ENCODE results near the gene SLC1A2.

- TF ChIP-seq CTCF (IDR thresholded peaks at IDR 0.05) (no peak), EP300 (IDR thresholded peaks at IDR 0.05) (no peak), POLR2A (IDR thresholded peaks at IDR 0.05) (no peak)
These were observed 46.7 kb upstream of the SLC1A2 start for GRCh38 chr11:35466058-35466457.
